Measurements from ENCODE around the gene ZNF276.
"Not testable (repeated sequence)": the region's sequence is repeated elsewhere in the genome, so short reads cannot be mapped to it uniquely, and the experiment has no call there.

Gene ZNF276, protein sequence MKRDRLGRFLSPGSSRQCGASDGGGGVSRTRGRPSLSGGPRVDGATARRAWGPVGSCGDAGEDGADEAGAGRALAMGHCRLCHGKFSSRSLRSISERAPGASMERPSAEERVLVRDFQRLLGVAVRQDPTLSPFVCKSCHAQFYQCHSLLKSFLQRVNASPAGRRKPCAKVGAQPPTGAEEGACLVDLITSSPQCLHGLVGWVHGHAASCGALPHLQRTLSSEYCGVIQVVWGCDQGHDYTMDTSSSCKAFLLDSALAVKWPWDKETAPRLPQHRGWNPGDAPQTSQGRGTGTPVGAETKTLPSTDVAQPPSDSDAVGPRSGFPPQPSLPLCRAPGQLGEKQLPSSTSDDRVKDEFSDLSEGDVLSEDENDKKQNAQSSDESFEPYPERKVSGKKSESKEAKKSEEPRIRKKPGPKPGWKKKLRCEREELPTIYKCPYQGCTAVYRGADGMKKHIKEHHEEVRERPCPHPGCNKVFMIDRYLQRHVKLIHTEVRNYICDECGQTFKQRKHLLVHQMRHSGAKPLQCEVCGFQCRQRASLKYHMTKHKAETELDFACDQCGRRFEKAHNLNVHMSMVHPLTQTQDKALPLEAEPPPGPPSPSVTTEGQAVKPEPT

GRCh38 chr16:89720813-89721545 lies at the start of gene ZNF276, which contains the start of gene VPS9D1:
TSS of gene ZNF276 (plus strand) at chr16:89721537. CDS start at chr16:89721641, 104 bp downstream.
TSS of gene VPS9D1 (minus strand) at chr16:89720898. CDS start at chr16:89720861, 37 bp downstream.
- DNase-seq (ENCODE audit: low read depth in 2 of 2), result peak; percentile 77 to 83

DNA sequence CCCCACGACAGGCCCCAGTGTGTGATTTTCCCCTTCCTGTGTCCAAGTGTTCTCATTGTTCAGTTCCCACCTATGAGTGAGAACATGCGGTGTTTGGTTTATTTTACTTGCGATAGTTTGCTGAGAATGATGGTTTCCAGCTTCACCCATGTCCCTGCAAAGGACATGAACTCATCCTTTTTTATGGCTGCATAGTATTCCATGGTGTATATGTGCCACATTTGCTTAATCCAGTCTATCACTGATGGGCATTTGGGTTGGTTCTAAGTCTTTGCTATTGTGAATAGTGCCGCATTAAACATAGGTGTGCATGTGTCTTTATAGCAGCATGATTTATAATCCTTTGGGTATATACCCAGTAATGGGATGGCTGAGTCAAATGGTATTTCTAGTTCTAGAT lies 49.8 kb upstream of the ZNF276 start:
- not testable (repeated sequence) for DNase-seq (ENCODE audit: low read depth in 2 of 2)

DNA sequence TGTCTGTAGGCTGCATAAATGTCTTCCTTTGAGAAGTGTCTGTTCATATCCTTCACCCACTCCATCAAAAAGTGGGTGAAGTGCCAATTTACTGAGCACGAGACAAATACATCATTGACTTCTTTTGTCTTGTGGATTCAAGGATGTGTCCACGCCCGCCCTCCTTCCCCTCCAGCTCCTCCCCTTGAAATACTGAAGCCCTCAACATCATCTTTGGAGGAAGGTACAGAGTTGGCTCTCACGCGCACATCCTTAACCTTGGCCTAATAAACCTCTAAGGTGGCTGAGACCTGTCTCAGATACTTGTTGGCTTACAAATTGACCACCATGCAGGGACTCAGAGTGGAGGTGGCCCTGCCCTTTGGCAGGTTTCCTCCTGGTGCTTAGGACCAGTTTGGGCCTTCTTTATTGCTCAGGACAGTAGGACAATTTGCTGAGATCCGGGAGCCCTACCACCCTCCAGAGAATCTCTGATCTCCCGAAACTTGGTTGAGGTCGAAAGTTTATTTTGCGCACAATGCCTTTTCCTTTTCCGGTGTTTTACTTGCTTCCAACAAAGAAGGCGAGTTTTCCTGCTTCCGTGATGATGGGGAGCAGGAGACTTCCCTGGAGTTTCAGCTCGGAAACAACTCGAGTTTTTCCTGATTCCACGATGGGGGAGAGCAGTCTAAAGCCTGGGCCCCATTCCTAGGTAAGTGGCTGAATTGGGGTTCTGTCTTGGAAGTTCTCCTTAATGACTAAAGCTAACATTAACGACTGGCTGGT lies 49.0 kb upstream of the ZNF276 start:
- no peak for DNase-seq (ENCODE audit: low read depth in 2 of 2)

DNA sequence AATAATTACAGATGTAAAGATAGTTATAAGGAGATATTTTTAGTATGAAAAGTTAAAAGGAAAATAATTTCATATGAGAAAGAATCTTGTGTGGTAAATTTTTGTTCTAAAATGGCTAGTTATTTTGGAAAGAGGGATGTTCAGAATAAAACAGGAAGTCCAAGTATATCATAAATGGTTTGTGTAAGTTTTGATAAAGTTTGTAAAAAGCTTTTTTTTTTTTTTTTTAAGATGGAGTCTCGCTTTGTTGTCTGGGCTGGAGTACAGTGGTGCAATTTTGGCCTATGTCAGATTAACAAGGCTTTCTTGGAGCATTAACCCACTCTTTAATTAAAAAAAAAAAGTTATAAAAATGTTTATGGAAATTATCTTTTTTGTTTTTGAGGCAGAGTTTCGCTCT lies 43.1 kb upstream of the ZNF276 start:
- DNase-seq (ENCODE audit: low read depth in 2 of 2), result no peak

DNA sequence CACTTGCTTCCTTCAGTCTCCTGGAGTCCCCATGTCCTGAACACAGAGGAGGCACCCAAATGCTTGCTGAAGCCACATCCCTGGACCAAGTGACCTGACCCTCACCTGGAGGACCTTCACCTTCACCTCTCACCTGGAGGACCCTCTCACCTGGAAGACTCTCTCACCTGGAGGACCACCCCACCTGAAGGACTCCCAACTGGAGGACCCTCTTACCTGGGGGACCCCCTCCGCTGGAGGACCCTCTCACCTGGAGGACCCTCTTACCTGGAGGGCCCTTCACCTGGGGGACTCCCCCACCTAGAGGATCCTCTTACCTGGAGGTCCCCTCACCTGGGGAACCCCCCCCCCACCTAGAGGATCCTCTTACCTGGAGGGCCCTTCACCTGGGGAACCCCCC lies 35.4 kb upstream of the ZNF276 start:
- DNase-seq (ENCODE audit: low read depth in 2 of 2), result no peak

DNA sequence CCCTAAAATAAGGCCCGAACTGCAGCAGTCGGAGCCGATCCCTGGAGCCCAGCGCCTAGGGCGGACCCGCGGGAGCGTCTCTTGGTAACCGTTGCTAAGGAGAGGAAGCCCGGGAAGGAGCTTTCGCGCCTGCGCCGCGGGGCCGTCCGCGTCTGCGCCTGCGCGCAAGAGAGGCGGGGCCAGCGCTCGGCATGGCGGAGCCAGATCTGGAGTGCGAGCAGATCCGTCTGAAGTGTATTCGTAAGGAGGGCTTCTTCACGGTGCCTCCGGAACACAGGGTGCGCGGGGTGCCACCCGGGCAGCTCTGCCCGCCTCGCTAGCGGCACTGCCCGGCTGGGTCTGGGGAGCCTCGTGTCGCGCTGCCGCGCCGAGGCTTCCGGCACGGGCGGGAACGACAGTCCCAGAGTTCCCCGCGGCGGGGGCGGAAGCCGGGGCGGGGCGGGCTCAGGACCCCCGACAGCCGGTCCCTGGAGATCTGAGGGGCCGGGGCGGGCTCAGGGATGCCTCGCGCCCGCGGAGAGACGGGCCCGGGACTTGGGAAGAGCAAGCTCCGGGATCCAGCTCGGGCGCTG lies 34.7 kb upstream of the ZNF276 start, which contains the start of gene CDK10:
Gene CDK10 (plus strand): TSS at position 170 of the 572 bp plus-strand sequence. CDS start 22 bp downstream, at position 192.
- DNase-seq (ENCODE audit: low read depth in 2 of 2), result peak; percentile 87

GRCh38 chr16:89687092-89687940 lies 34.0 kb upstream of the ZNF276 start:
- DNase-seq (ENCODE audit: low read depth in 2 of 2), result no peak

GRCh38 chr16:89688395-89688794 lies 32.9 kb upstream of the ZNF276 start:
- no peak for DNase-seq (ENCODE audit: low read depth in 2 of 2)

DNA sequence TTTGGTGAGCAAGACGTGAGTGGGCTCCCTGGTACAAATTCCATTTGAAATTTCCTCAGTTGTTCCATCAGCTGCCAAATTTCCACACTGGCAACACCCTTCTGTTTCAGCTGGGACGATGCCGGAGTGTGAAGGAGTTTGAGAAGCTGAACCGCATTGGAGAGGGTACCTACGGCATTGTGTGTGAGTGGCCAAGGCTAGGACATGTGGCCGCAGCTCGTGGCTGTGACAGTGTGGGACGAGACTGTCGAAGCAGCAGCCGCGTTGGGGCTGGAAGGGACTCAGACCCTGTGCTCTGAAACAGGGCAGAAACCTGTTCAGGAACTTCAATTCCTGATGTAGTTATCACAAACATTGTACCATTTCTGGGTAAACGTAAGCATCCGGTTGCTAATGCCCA lies 32.2 kb upstream of the ZNF276 start:
- DNase-seq (ENCODE audit: low read depth in 2 of 2), result no peak

DNA sequence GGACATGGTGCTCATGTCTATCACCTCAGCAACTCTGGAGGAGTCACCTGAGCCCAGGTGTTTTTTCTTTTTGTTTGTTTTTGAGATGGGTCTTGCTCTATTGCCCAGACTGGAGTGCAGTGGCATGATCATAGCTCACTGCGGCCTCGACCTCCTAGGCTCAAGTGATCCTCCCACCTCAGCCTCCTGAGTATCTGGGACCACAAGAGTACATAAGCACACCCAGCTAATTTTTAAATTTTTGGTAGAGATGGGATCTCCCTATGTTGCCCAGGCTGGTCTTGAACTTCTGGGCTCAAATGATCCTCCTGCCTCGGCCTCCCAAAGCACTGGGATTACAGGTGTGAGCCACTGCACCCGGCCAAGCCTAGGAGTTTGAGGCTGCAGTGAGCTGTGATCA lies 31.7 kb upstream of the ZNF276 start:
- DNase-seq (ENCODE audit: low read depth in 2 of 2), result not testable (repeated sequence)

GRCh38 chr16:89690392-89690901 lies 30.9 kb upstream of the ZNF276 start:
- DNase-seq (ENCODE audit: low read depth in 2 of 2), result no peak

DNA sequence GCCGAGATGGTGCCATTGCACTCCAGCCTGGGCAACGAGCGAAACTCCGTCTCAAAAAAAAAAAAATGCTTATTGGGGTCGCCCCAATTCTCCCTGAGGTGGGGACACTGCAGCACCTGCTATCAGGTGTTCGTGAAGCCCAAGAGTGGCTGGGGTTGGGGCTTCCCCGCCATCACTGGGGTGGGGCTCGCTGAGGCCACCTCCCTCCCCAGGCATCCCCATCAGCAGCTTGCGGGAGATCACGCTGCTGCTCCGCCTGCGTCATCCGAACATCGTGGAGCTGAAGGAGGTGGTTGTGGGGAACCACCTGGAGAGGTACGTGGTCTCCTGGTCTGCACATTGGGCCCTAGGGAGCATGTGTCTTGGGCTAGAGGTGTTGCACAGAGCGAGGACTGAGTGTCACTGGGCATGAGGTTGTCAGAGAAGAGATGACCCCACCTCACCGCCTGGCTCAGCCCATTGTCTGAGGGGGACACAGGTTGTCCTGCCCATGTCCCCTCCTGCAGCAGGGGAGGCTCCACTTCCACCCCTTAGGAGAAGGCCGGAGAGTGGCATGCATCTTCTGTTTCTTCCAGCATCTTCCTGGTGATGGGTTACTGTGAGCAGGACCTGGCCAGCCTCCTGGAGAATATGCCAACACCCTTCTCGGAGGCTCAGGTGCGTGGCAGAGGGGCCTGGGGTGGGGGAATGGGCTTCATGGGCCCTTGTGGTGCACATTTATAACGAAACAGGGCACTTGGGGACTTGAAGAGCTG lies 29.9 kb upstream of the ZNF276 start:
- DNase-seq (ENCODE audit: low read depth in 2 of 2), result no peak

DNA sequence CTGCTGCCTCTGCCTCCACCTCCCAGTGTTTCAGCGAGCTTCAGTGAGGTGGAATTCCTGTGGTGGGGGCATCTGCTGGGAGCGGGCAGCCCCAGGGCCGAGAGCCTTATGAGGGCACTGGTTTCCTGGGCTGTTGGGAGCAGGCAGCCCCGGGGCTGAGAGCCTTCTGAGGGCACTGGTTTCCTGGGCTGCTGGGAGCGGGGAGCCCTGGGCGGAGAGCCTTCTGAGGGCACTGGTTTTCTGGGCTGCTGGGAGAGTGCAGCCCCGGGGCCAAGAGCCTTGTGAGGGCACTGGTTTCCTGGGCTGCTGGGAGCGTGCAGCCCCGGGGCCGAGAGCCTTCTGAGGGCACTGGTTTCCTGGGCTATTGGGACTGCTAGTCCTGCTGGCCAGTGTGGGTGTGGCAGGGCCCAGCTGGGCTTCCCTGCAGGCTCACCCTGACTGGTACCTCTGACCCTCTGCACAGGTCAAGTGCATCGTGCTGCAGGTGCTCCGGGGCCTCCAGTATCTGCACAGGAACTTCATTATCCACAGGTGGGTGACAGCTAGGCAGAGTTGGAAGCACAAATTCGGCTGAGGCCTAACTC lies 29.3 kb upstream of the ZNF276 start:
- DNase-seq (ENCODE audit: low read depth in 2 of 2), result no peak

DNA sequence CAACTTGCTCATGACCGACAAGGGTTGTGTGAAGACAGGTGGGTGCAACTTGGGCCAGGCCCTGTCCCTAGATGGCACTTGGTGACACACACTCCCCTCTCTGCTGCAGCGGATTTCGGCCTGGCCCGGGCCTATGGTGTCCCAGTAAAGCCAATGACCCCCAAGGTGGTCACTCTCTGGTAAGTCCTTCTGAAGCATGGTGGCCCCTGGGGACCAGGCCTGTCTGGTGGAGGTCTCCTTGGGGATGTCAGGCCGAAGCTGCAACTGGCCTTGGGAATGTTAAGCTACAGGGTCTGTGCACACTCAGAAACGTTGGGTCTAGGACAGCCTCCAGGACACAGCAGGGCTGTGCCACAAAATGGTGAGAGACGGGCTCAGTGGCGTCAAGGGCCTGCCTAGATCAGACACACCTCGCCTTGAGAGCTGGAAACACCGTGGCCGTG lies 28.0 kb upstream of the ZNF276 start:
- DNase-seq (ENCODE audit: low read depth in 2 of 2), result no peak

DNA sequence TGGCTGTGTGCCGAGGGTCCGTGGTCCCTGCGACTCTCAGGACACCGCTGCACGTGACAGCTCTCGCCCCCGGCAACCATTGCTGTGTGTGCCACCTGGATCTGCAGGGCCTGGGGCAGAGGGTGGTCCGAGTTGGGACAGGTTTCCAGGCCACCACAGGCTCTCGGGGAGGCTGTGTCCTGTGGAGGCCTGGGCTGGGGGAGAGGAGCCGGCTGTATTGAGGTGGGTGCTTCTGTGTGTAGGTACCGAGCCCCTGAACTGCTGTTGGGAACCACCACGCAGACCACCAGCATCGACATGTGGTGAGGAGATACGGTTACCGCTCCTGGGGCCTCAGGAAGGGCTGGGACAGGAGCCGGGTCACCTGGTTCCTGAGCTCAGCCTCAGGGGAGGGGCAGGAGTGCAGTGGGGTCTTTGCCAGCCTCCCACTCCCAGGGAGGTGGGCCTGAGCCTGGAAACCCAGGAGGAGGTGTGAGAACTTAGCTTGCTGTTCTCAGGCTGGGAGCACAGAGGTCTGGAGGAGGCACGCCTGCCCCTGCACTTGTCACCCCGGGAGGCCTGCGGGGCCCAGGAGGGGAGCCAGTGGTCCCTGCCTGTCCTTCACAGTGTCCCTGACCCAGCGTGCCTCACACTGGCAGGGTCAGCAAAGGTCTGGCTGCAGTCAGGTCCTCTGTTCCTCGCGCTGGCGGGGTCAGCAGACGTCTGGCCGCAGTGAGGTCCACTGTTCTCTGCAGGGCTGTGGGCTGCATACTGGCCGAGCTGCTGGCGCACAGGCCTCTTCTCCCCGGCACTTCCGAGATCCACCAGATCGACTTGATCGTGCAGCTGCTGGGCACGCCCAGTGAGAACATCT lies 27.2 kb upstream of the ZNF276 start:
- DNase-seq (ENCODE audit: low read depth in 2 of 2), result no peak

GRCh38 chr16:89694784-89695085 lies 26.6 kb upstream of the ZNF276 start:
- not testable (repeated sequence) for DNase-seq (ENCODE audit: low read depth in 2 of 2)

GRCh38 chr16:89695086-89695874 lies 26.1 kb upstream of the ZNF276 start:
- DNase-seq (ENCODE audit: low read depth in 2 of 2), result no peak

Data from stimulated activated CD8-positive, alpha-beta memory T cell treated with anti-CD3 and anti-CD28 coated beads, Interleukin-2, amount 100 ng/mL, for 48 hours (primary cell).